ENCODE data around the gene BRD9.
A peak's percentile ranks its signal among the peaks of the same experiment; 100 is the strongest.
"Not testable (repeated sequence)": the region's sequence is repeated elsewhere in the genome, so short reads cannot be mapped to it uniquely, and the experiment has no call there.

The BRD9 gene

DNA sequence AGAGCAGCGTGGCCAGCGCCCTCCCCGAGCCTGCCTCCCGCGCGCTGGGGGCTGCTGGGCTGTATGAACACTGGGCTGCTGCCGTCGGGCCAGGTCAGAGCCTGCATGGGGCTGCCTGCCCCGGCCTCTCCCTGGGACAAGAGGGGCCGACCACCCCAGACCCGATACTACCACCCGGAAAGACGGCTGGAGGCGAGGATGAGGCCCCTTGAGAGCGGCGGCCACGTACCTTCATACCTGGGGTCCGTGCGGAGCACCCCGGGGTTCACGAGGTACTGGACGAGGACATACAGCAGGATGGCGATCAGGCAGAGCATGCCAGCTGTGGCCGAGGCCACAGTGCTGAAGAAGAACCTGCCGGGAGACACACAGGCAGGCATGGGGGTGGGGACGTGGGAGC, 49.2 kb downstream of the BRD9 start:
- DNase-seq: not testable (repeated sequence)

GRCh38 chr5:842402-843221, 50.0 kb downstream of the BRD9 start:
- not testable (repeated sequence) for DNase-seq

GRCh38 chr5:841531-842401, 50.8 kb downstream of the BRD9 start:
- not testable (repeated sequence) for DNase-seq

GRCh38 chr5:840974-841435, 51.6 kb downstream of the BRD9 start:
- DNase-seq: not testable (repeated sequence)

GRCh38 chr5:840118-840973, 52.3 kb downstream of the BRD9 start:
- DNase-seq: not testable (repeated sequence)

GRCh38 chr5:838431-838851, 54.2 kb downstream of the BRD9 start:
- DNase-seq: not testable (repeated sequence)

DNA sequence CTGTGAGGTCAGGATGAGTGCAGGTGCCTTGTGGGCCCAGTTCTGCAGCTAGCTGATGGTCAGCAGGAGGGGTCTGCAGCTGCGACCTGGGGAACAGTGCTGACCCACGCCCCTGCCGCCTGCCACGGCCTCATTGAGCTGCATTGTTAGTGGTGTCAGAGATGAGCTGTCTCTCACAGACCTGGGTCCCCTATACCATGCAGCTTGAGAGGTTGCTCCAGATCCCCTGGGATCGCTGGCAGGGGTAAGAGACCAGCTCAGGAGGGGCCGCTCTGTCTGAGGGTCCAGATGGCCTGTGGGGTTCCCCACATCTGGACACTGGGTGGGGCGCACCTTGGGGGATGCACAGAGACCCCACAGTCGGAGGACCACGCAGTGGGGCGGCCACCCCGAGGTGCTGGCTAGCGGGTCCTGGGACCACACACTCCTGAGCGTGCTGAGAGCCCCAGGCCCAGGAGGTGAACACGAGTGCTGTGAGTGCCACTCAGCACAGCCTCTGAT, 54.9 kb downstream of the BRD9 start:
- not testable (repeated sequence) for DNase-seq

DNA sequence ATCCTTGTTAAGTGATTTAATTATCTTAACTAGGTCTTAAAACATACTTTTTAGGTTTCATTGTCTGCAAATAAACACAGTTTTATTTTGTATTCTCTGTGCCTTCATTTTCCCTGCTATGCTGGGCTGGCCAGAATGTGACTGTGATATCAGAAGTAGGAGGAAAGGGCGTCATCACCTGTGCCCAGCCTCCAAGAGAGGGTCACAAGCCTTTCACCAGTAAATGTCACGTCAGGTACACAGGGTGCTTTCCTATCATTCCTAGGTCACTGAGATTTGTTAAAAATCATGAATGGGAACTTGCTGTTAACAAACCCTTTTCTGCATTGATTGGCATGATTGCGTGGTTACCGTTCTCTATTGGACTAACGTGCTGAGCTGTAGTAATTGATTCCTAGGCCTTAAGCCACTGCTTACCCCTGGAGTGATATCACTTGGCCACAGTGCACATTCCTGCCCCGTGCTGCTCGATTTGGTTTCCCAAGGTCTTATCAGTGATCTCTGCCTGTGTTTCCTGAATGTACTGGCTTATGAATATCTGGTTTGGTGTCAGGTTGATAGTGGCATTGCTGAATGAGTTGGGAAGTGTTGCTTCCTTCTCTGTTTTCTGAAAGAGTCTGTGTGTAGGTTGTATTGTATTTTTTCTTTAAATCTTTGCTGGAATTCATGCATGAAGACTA, 56.5 kb downstream of the BRD9 start:
- DNase-seq: peak; percentile 72

- peak; percentile 16 for DNase-seq
Measured at GRCh38 chr5:834013-834412, 58.6 kb downstream of the BRD9 start.

DNA sequence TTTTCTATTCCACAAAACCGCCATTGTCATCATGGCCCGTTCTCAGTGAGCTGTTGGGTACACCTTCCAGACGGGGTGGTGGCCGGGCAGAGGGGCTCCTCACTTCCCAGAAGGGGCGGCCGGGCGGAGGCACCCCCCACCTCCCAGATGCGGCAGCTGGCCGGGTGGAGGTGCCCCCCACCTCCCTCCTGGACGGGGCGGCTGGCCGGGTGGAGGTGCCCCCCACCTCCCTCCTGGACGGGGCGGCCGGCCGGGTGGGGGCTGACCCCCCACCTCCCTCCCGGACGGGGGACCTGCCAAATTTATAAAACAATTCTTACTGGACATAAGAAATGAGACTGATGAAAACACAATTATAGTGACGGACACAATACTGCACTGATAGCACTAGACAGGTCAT, 64.4 kb downstream of the BRD9 start:
- DNase-seq: not testable (repeated sequence)

- not testable (repeated sequence) for DNase-seq
Measured at GRCh38 chr5:825544-825943, 67.1 kb downstream of the BRD9 start.

GRCh38 chr5:821504-821903, 71.1 kb downstream of the BRD9 start:
- no peak for DNase-seq

- DNase-seq: no peak
Measured at GRCh38 chr5:820245-820644, 72.4 kb downstream of the BRD9 start.

- no peak for DNase-seq
Measured at GRCh38 chr5:819078-819477, 73.5 kb downstream of the BRD9 start.

GRCh38 chr5:816176-816575, 76.4 kb downstream of the BRD9 start:
- DNase-seq: no peak

DNA sequence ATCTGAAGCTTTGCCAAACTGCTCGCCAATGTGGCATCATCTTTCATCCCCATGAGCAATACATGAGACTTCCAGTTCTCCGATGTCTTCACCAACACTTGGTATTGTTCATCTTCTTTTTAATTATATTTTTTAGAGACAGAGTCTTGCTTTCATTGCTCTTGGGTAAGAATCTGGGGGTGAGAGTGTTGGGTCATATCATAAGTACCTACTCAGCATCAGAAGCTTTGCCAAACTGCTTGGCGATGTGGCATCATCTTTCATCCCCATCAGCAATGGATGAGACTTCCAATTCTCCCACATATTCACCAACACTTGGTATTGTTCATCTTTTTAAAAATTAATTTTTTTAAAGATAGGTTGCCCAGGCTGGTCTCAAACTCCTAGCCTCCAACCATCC, 77.2 kb downstream of the BRD9 start:
- no peak for DNase-seq
